ENCODE data around the gene ARL13A. TPM values are rescaled to one million over a fixed set of nuclear protein-coding genes. Genes with fewer than 3 reads are reported as not detected.

ARL13A gene
- not detected in 2 replicates for total RNA-seq (2014; rRNA removed; shearing (Covaris generic); ENCODE audit: low replicate concordance)

GRCh38 chrX:100969408-100969807 lies at the start of gene ARL13A:
ARL13A (plus strand) TSS chrX:100969708; CDS start chrX:100973690, 3,982 bp downstream.
- no peak within 1 kb of the TSS for H3K27ac ChIP-seq (ENCODE audit: low read length)
- H3K4me2 ChIP-seq (ENCODE audit: low read depth, low read length, poor library complexity, severe bottlenecking) = no peak within 1 kb of the TSS
- DNase-seq = no peak
- no peak within 1 kb of the TSS for H2AFZ ChIP-seq (ENCODE audit: low read length)
- H3K4me3 ChIP-seq (ENCODE audit: low read length) = no peak within 1 kb of the TSS
- no peaks in the 10 kb centered on the region for H3K9me3 ChIP-seq (ENCODE audit: low read length)
- no peak within 1 kb of the TSS for H3K9ac ChIP-seq (ENCODE audit: low read length)
- H3K9me2 ChIP-seq (replicated peaks; ENCODE audit: insufficient read depth, low read length) = no peaks in the 10 kb centered on the region
- no peaks in the 10 kb centered on the region for H3K79me2 ChIP-seq (ENCODE audit: low read length)
- H3K4me1 ChIP-seq (ENCODE audit: low read length) = no peaks in the 10 kb centered on the region
- no peaks in the 10 kb centered on the region for H4K20me1 ChIP-seq (ENCODE audit: insufficient read depth, low read depth, low read length)
- H3K36me3 ChIP-seq (ENCODE audit: insufficient read depth, low read length) = no peaks in the 10 kb centered on the region
- no peaks in the 10 kb centered on the region for H3K27me3 ChIP-seq (ENCODE audit: low read length)

GRCh38 chrX:100924375-100924774 lies 45.1 kb upstream of the ARL13A start:
- H3K4me3 ChIP-seq (ENCODE audit: low read length) = no peak overlapping the region
- peaks cover 7% of the 10 kb centered on the region for H3K4me1 ChIP-seq (ENCODE audit: low read length)
- no peak for DNase-seq
- no peaks in the 10 kb centered on the region for H3K79me2 ChIP-seq (ENCODE audit: low read length)
- H3K9me3 ChIP-seq (ENCODE audit: low read length) = no peaks in the 10 kb centered on the region
- H4K20me1 ChIP-seq (ENCODE audit: insufficient read depth, low read depth, low read length) = no peaks in the 10 kb centered on the region
- no peak overlapping the region for H3K27ac ChIP-seq (ENCODE audit: low read length)
- H3K36me3 ChIP-seq (ENCODE audit: insufficient read depth, low read length) = no peaks in the 10 kb centered on the region
- H3K27me3 ChIP-seq (ENCODE audit: low read length) = no peaks in the 10 kb centered on the region
- no peaks in the 10 kb centered on the region for H3K9me2 ChIP-seq (replicated peaks; ENCODE audit: insufficient read depth, low read length)
- H3K9ac ChIP-seq (ENCODE audit: low read length) = no peak overlapping the region
- no peak overlapping the region for H2AFZ ChIP-seq (ENCODE audit: low read length)
- no peak overlapping the region for H3K4me2 ChIP-seq (ENCODE audit: low read depth, low read length, poor library complexity, severe bottlenecking)

- H3K4me3 ChIP-seq (ENCODE audit: low read length) = no peak overlapping the region
- peaks cover 13% of the 10 kb centered on the region for H3K4me1 ChIP-seq (ENCODE audit: low read length)
- no peak for DNase-seq
- H3K9me2 ChIP-seq (replicated peaks; ENCODE audit: insufficient read depth, low read length) = no peaks in the 10 kb centered on the region
- H3K9me3 ChIP-seq (ENCODE audit: low read length) = no peaks in the 10 kb centered on the region
- H3K79me2 ChIP-seq (ENCODE audit: low read length) = no peaks in the 10 kb centered on the region
- H4K20me1 ChIP-seq (ENCODE audit: insufficient read depth, low read depth, low read length) = no peaks in the 10 kb centered on the region
- no peak overlapping the region for H3K4me2 ChIP-seq (ENCODE audit: low read depth, low read length, poor library complexity, severe bottlenecking)
- H3K27ac ChIP-seq (ENCODE audit: low read length) = no peak overlapping the region
- H2AFZ ChIP-seq (ENCODE audit: low read length) = no peak overlapping the region
- H3K27me3 ChIP-seq (ENCODE audit: low read length) = no peaks in the 10 kb centered on the region; the same call in 1 of the 2 replicates
- no peak overlapping the region for H3K9ac ChIP-seq (ENCODE audit: low read length)
- H3K36me3 ChIP-seq (ENCODE audit: insufficient read depth, low read length) = no peaks in the 10 kb centered on the region
Observed at GRCh38 chrX:100926453-100926852, 43.1 kb upstream of the ARL13A start.

GRCh38 chrX:100928660-100929613 lies 40.6 kb upstream of the ARL13A start, which contains the start of gene XKRX:
XKRX (minus strand) TSS chrX:100928917; CDS start chrX:100928304, 613 bp downstream.
- H3K9me3 ChIP-seq (ENCODE audit: low read length) = no peaks in the 10 kb centered on the region
- no peak within 1 kb of the TSS for H3K27ac ChIP-seq (ENCODE audit: low read length)
- H3K79me2 ChIP-seq (ENCODE audit: low read length) = no peaks in the 10 kb centered on the region
- peak within 1 kb of the TSS; percentile 54 for H3K4me3 ChIP-seq (ENCODE audit: low read length)
- no peaks in the 10 kb centered on the region for H3K36me3 ChIP-seq (ENCODE audit: insufficient read depth, low read length)
- no peaks in the 10 kb centered on the region for H4K20me1 ChIP-seq (ENCODE audit: insufficient read depth, low read depth, low read length)
- H3K4me2 ChIP-seq (ENCODE audit: low read depth, low read length, poor library complexity, severe bottlenecking) = peak within 1 kb of the TSS; percentile 75
- peak; percentile 59 for DNase-seq
- H3K4me1 ChIP-seq (ENCODE audit: low read length) = peaks cover 13% of the 10 kb centered on the region
- peak within 1 kb of the TSS; percentile 43; the same call in 1 of the 2 replicates for H2AFZ ChIP-seq (ENCODE audit: low read length)
- peak within 1 kb of the TSS; percentile 33; the same call in 1 of the 2 replicates for H3K9ac ChIP-seq (ENCODE audit: low read length)
- H3K27me3 ChIP-seq (ENCODE audit: low read length) = no peaks in the 10 kb centered on the region; the same call in 1 of the 2 replicates
- no peaks in the 10 kb centered on the region for H3K9me2 ChIP-seq (replicated peaks; ENCODE audit: insufficient read depth, low read length)

- no peaks in the 10 kb centered on the region for H3K9me3 ChIP-seq (ENCODE audit: low read length)
- H3K4me2 ChIP-seq (ENCODE audit: low read depth, low read length, poor library complexity, severe bottlenecking) = no peak overlapping the region
- no peak overlapping the region for H2AFZ ChIP-seq (ENCODE audit: low read length)
- no peaks in the 10 kb centered on the region for H3K9me2 ChIP-seq (replicated peaks; ENCODE audit: insufficient read depth, low read length)
- H3K9ac ChIP-seq (ENCODE audit: low read length) = no peak overlapping the region
- H4K20me1 ChIP-seq (ENCODE audit: insufficient read depth, low read depth, low read length) = no peaks in the 10 kb centered on the region
- H3K27ac ChIP-seq (ENCODE audit: low read length) = no peak overlapping the region
- H3K79me2 ChIP-seq (ENCODE audit: low read length) = no peaks in the 10 kb centered on the region
- H3K4me1 ChIP-seq (ENCODE audit: low read length) = peaks cover 13% of the 10 kb centered on the region
- H3K36me3 ChIP-seq (ENCODE audit: insufficient read depth, low read length) = no peaks in the 10 kb centered on the region
- H3K27me3 ChIP-seq (ENCODE audit: low read length) = no peaks in the 10 kb centered on the region; the same call in 1 of the 2 replicates
- DNase-seq = no peak
- H3K4me3 ChIP-seq (ENCODE audit: low read length) = no peak overlapping the region
Observed at GRCh38 chrX:100931218-100931924, 38.1 kb upstream of the ARL13A start.

GRCh38 chrX:100931925-100932285 lies 37.6 kb upstream of the ARL13A start:
- Histone ChIP-seq H2AFZ (ENCODE audit: low read length) (no peak overlapping the region), H3K9me3 (ENCODE audit: low read length) (no peaks in the 10 kb centered on the region), H3K4me2 (ENCODE audit: low read depth, low read length, poor library complexity, severe bottlenecking) (no peak overlapping the region), H3K36me3 (ENCODE audit: insufficient read depth, low read length) (no peaks in the 10 kb centered on the region), H3K9me2 (replicated peaks; ENCODE audit: insufficient read depth, low read length) (no peaks in the 10 kb centered on the region), H3K79me2 (ENCODE audit: low read length) (no peaks in the 10 kb centered on the region), H3K4me3 (ENCODE audit: low read length) (no peak overlapping the region), H3K27ac (ENCODE audit: low read length) (no peak overlapping the region), H3K27me3 (ENCODE audit: low read length) (no peaks in the 10 kb centered on the region; the same call in 1 of the 2 replicates), H3K9ac (ENCODE audit: low read length) (no peak overlapping the region), H4K20me1 (ENCODE audit: insufficient read depth, low read depth, low read length) (no peaks in the 10 kb centered on the region), H3K4me1 (ENCODE audit: low read length) (peaks cover 13% of the 10 kb centered on the region)
- no peak for DNase-seq

- Histone ChIP-seq H3K9me2 (replicated peaks; ENCODE audit: insufficient read depth, low read length) (no peaks in the 10 kb centered on the region), H3K4me1 (ENCODE audit: low read length) (no peaks in the 10 kb centered on the region; the same call in 1 of the 2 replicates), H3K4me3 (ENCODE audit: low read length) (no peak overlapping the region), H3K36me3 (ENCODE audit: insufficient read depth, low read length) (no peaks in the 10 kb centered on the region), H3K9me3 (ENCODE audit: low read length) (no peaks in the 10 kb centered on the region), H2AFZ (ENCODE audit: low read length) (no peak overlapping the region), H3K27me3 (ENCODE audit: low read length) (no peaks in the 10 kb centered on the region; the same call in 1 of the 2 replicates), H3K79me2 (ENCODE audit: low read length) (no peaks in the 10 kb centered on the region), H3K27ac (ENCODE audit: low read length) (no peak overlapping the region), H3K9ac (ENCODE audit: low read length) (no peak overlapping the region), H4K20me1 (ENCODE audit: insufficient read depth, low read depth, low read length) (no peaks in the 10 kb centered on the region), H3K4me2 (ENCODE audit: low read depth, low read length, poor library complexity, severe bottlenecking) (no peak overlapping the region)
- DNase-seq = no peak
Observed at GRCh38 chrX:100935767-100936166, 33.7 kb upstream of the ARL13A start.

- H3K9me3 ChIP-seq (ENCODE audit: low read length) = peaks cover 3% of the 10 kb centered on the region; the same call in 1 of the 2 replicates
- no peak overlapping the region for H3K9ac ChIP-seq (ENCODE audit: low read length)
- no peak overlapping the region for H3K4me2 ChIP-seq (ENCODE audit: low read depth, low read length, poor library complexity, severe bottlenecking)
- H3K9me2 ChIP-seq (replicated peaks; ENCODE audit: insufficient read depth, low read length) = no peaks in the 10 kb centered on the region
- no peaks in the 10 kb centered on the region for H3K27me3 ChIP-seq (ENCODE audit: low read length)
- no peaks in the 10 kb centered on the region for H3K4me1 ChIP-seq (ENCODE audit: low read length)
- H3K4me3 ChIP-seq (ENCODE audit: low read length) = no peak overlapping the region
- no peak for DNase-seq
- H3K36me3 ChIP-seq (ENCODE audit: insufficient read depth, low read length) = no peaks in the 10 kb centered on the region
- H3K79me2 ChIP-seq (ENCODE audit: low read length) = no peaks in the 10 kb centered on the region
- H2AFZ ChIP-seq (ENCODE audit: low read length) = 0 out of 2 replicates have a peak overlapping the region, but pooled peaks have one; percentile 43
- H4K20me1 ChIP-seq (ENCODE audit: insufficient read depth, low read depth, low read length) = no peaks in the 10 kb centered on the region
- H3K27ac ChIP-seq (ENCODE audit: low read length) = no peak overlapping the region
Observed at GRCh38 chrX:100939333-100939732, 30.2 kb upstream of the ARL13A start.

Measured in Karpas-422 (cell line).